ENCODE measurements around the gene COL4A6. TPM values are rescaled to one million over a fixed set of nuclear protein-coding genes. Genes with fewer than 3 reads are reported as not detected.

COL4A6 gene
- total and polyA plus RNA-seq, 2 of the 8 experiments (the other 6 are each of a cell fraction or from before 2014, with no cell fraction given), result 5.9 to 11.8 TPM

- TF ChIP-seq CTBP2 (IDR thresholded peaks at IDR 0.05; ENCODE audit: borderline replicate concordance, insufficient read depth, insufficient read length, low read length), result no peak
Observed at GRCh38 chrX:108270280-108270679, 167.9 kb downstream of the COL4A6 start (continued).

Measured in H1 (cell line).